ENCODE measurements around the gene KRTAP9-3. TPM values are rescaled to one million over a fixed set of nuclear protein-coding genes. Genes with fewer than 3 reads are reported as not detected.
"Not testable (repeated sequence)": the region's sequence is repeated elsewhere in the genome, so short reads cannot be mapped to it uniquely, and the experiment has no call there.

KRTAP9-3 gene
- total RNA-seq (not detected), polyA plus RNA-seq (not detected), total RNA-seq (not detected)

- CTCF ChIA-PET, H3K27ac Mint-ChIP-seq, H3K36me3 Mint-ChIP-seq: not testable (repeated sequence)
Measured at GRCh38 chr17:41232399-41233105, at the start of gene KRTAP9-3. KRTAP9-3 (plus strand) TSS chr17:41232449; CDS start chr17:41232502, 53 bp downstream.

GRCh38 chr17:41184480-41184961, 47.7 kb upstream of the KRTAP9-3 start, which contains the start of gene KRTAP4-1:
KRTAP4-1 (minus strand) TSS chr17:41184911; CDS start chr17:41184854, 57 bp downstream.
- peaks cover 0 to 8% (median 4%) of the 10 kb centered on the region in 5 donors for H3K27me3 Mint-ChIP-seq
- ChIA-PET POLR2A (interaction anchor here (0.6 to 0.7 kb wide), 2 partner anchors 13 to 19 kb away, joined by 3 to 5 read pairs; no protein-coding TSS in a partner anchor), CTCF (no interaction called here)

More at GRCh38 chr17:41232399-41233105, at the start of gene KRTAP9-3:
- H3K9me3 Mint-ChIP-seq; H3K4me3 ChIP-seq (ENCODE audit: low read length); POLR2A ChIA-PET; H3K36me3 ChIP-seq (ENCODE audit: control insufficient read depth in 2 of 3, insufficient read depth in 3 of 3, low read length in 3 of 3); H3K4me1 ChIP-seq (ENCODE audit: control insufficient read depth in 2 of 2, insufficient read depth in 2 of 2, low read length in 2 of 2); intact Hi-C loops (cut with micrococcal nuclease); H3K27me3 ChIP-seq (ENCODE audit: control insufficient read depth in 2 of 2, insufficient read depth in 2 of 2, low read length in 2 of 2); H3K27ac ChIP-seq (ENCODE audit: low read depth, low read length); H3K9me3 ChIP-seq (ENCODE audit: control insufficient read depth in 2 of 3, low read length in 3 of 3); H3K4me3 Mint-ChIP-seq; ATAC-seq; DNase-seq: not testable (repeated sequence)
- Mint-ChIP-seq H3K27me3 (peaks cover 0 to 27% (median 11%) of the 10 kb centered on the region in 5 donors), H3K4me1 (peaks cover 0 to 15% (median 9%) of the 10 kb centered on the region in 7 donors)

GRCh38 chr17:41185001-41185400, 47.2 kb upstream of the KRTAP9-3 start:
- no peak for DNase-seq
- no peaks in the 10 kb centered on the region for H3K36me3 ChIP-seq (ENCODE audit: control insufficient read depth in 2 of 3, insufficient read depth in 3 of 3, low read length in 3 of 3)
- ATAC-seq = no peak
- intact Hi-C loops (cut with micrococcal nuclease) = no loop called here
- Mint-ChIP-seq H3K4me3 (no peak overlapping the region), H3K36me3 (peaks cover 0 to 5% (median 0%) of the 10 kb centered on the region in 5 donors), H3K9me3 (peaks cover 0 to 3% (median 0%) of the 10 kb centered on the region in 11 donors), H3K4me1 (no peaks in the 10 kb centered on the region), H3K27me3 (peaks cover 0 to 10% (median 4%) of the 10 kb centered on the region in 5 donors), H3K27ac (no peak overlapping the region)
- no peaks in the 10 kb centered on the region for H3K9me3 ChIP-seq (ENCODE audit: control insufficient read depth in 2 of 3, low read length in 3 of 3)
- POLR2A ChIA-PET = interaction anchor here (0.7 kb wide), 1 partner anchor 13 kb away, joined by 3 read pairs; no protein-coding TSS in a partner anchor
- H3K4me3 ChIP-seq (ENCODE audit: low read length) = no peak overlapping the region
- H3K4me1 ChIP-seq (ENCODE audit: control insufficient read depth in 2 of 2, insufficient read depth in 2 of 2, low read length in 2 of 2) = no peaks in the 10 kb centered on the region
- CTCF ChIA-PET = no interaction called here
- no peak overlapping the region for H3K27ac ChIP-seq (ENCODE audit: low read depth, low read length)
- H3K27me3 ChIP-seq (ENCODE audit: control insufficient read depth in 2 of 2, insufficient read depth in 2 of 2, low read length in 2 of 2) = no peaks in the 10 kb centered on the region

More at GRCh38 chr17:41184480-41184961, 47.7 kb upstream of the KRTAP9-3 start, which contains the start of gene KRTAP4-1:
- no peak for DNase-seq
- no peak for ATAC-seq
- H3K4me3 Mint-ChIP-seq = no peak within 1 kb of the TSS
- no peaks in the 10 kb centered on the region for H3K36me3 ChIP-seq (ENCODE audit: control insufficient read depth in 2 of 3, insufficient read depth in 3 of 3, low read length in 3 of 3)
- peaks cover 0 to 3% (median 0%) of the 10 kb centered on the region in 11 donors for H3K9me3 Mint-ChIP-seq
- H3K27me3 ChIP-seq (ENCODE audit: control insufficient read depth in 2 of 2, insufficient read depth in 2 of 2, low read length in 2 of 2) = no peaks in the 10 kb centered on the region
- H3K4me3 ChIP-seq (ENCODE audit: low read length) = no peak within 1 kb of the TSS
- H3K36me3 Mint-ChIP-seq = peaks cover 0 to 5% (median 0%) of the 10 kb centered on the region in 5 donors
- H3K4me1 ChIP-seq (ENCODE audit: control insufficient read depth in 2 of 2, insufficient read depth in 2 of 2, low read length in 2 of 2) = no peaks in the 10 kb centered on the region
- H3K27ac Mint-ChIP-seq = no peak within 1 kb of the TSS
- intact Hi-C loops (cut with micrococcal nuclease) = no loop called here
- H3K4me1 Mint-ChIP-seq = no peaks in the 10 kb centered on the region
- no peaks in the 10 kb centered on the region for H3K9me3 ChIP-seq (ENCODE audit: control insufficient read depth in 2 of 3, low read length in 3 of 3)
- H3K27ac ChIP-seq (ENCODE audit: low read depth, low read length) = no peak within 1 kb of the TSS

- no peaks in the 10 kb centered on the region for H3K4me1 Mint-ChIP-seq
- CTCF ChIA-PET = no interaction called here
- Histone ChIP-seq H3K9me3 (ENCODE audit: control insufficient read depth in 2 of 3, low read length in 3 of 3) (no peaks in the 10 kb centered on the region), H3K27ac (ENCODE audit: low read depth, low read length) (no peak overlapping the region), H3K4me1 (ENCODE audit: control insufficient read depth in 2 of 2, insufficient read depth in 2 of 2, low read length in 2 of 2) (no peaks in the 10 kb centered on the region), H3K36me3 (ENCODE audit: control insufficient read depth in 2 of 3, insufficient read depth in 3 of 3, low read length in 3 of 3) (no peaks in the 10 kb centered on the region), H3K4me3 (ENCODE audit: low read length) (no peak overlapping the region), H3K27me3 (ENCODE audit: control insufficient read depth in 2 of 2, insufficient read depth in 2 of 2, low read length in 2 of 2) (no peaks in the 10 kb centered on the region)
- H3K9me3 Mint-ChIP-seq = peaks cover 0 to 3% (median 0%) of the 10 kb centered on the region in 11 donors
- POLR2A ChIA-PET = interaction anchor here (1.0 kb wide), 1 partner anchor 8 kb away, joined by 3 read pairs; no protein-coding TSS in a partner anchor
- H3K27me3 Mint-ChIP-seq = peaks cover 0 to 17% (median 4%) of the 10 kb centered on the region in 5 donors
- intact Hi-C loops (cut with micrococcal nuclease) = no loop called here
- no peak overlapping the region for H3K4me3 Mint-ChIP-seq
- DNase-seq = no peak
- no peak overlapping the region for H3K27ac Mint-ChIP-seq
- ATAC-seq = no peak
- peaks cover 0 to 5% (median 0%) of the 10 kb centered on the region in 5 donors for H3K36me3 Mint-ChIP-seq
Measured at GRCh38 chr17:41186872-41187271, 45.4 kb upstream of the KRTAP9-3 start.

GRCh38 chr17:41189837-41190318, 42.4 kb upstream of the KRTAP9-3 start, which contains the start of gene KRTAP9-1:
KRTAP9-1 (plus strand) TSS chr17:41189887; CDS start chr17:41189887, 0 bp downstream.
- H3K27me3 ChIP-seq (ENCODE audit: control insufficient read depth in 2 of 2, insufficient read depth in 2 of 2, low read length in 2 of 2); ATAC-seq; H3K4me3 ChIP-seq (ENCODE audit: low read length); H3K36me3 ChIP-seq (ENCODE audit: control insufficient read depth in 2 of 3, insufficient read depth in 3 of 3, low read length in 3 of 3); H3K36me3 Mint-ChIP-seq; intact Hi-C loops (cut with micrococcal nuclease); DNase-seq; H3K27ac ChIP-seq (ENCODE audit: low read depth, low read length); H3K4me1 ChIP-seq (ENCODE audit: control insufficient read depth in 2 of 2, insufficient read depth in 2 of 2, low read length in 2 of 2); POLR2A ChIA-PET; H3K4me3 Mint-ChIP-seq; H3K9me3 ChIP-seq (ENCODE audit: control insufficient read depth in 2 of 3, low read length in 3 of 3); H3K4me1 Mint-ChIP-seq; H3K9me3 Mint-ChIP-seq: not testable (repeated sequence)
- Mint-ChIP-seq H3K27me3 (peaks cover 0 to 17% (median 4%) of the 10 kb centered on the region in 5 donors), H3K27ac (peak within 1 kb of the TSS in 1 of 9 donors; percentile 37)
- CTCF ChIA-PET = interaction anchor here (0.7 kb wide), 1 partner anchor 94 kb away, joined by 6 read pairs; no protein-coding TSS in a partner anchor

- Histone ChIP-seq H3K4me1 (ENCODE audit: control insufficient read depth in 2 of 2, insufficient read depth in 2 of 2, low read length in 2 of 2) (no peaks in the 10 kb centered on the region), H3K27me3 (ENCODE audit: control insufficient read depth in 2 of 2, insufficient read depth in 2 of 2, low read length in 2 of 2) (no peaks in the 10 kb centered on the region), H3K4me3 (ENCODE audit: low read length) (no peak overlapping the region), H3K9me3 (ENCODE audit: control insufficient read depth in 2 of 3, low read length in 3 of 3) (no peaks in the 10 kb centered on the region), H3K36me3 (ENCODE audit: control insufficient read depth in 2 of 3, insufficient read depth in 3 of 3, low read length in 3 of 3) (no peaks in the 10 kb centered on the region), H3K27ac (ENCODE audit: low read depth, low read length) (no peak overlapping the region)
- CTCF ChIA-PET = interaction anchor here (0.7 kb wide), 1 partner anchor 95 kb away, joined by 6 read pairs; no protein-coding TSS in a partner anchor
- peaks cover 0 to 3% (median 0%) of the 10 kb centered on the region in 11 donors for H3K9me3 Mint-ChIP-seq
- H3K4me3 Mint-ChIP-seq = no peak overlapping the region
- no peaks in the 10 kb centered on the region for H3K4me1 Mint-ChIP-seq
- H3K27me3 Mint-ChIP-seq = peaks cover 0 to 17% (median 4%) of the 10 kb centered on the region in 5 donors
- H3K27ac Mint-ChIP-seq = peak overlapping the region in 1 of 9 donors; percentile 37
- no peak for ATAC-seq
- no peak for DNase-seq
- intact Hi-C loops (cut with micrococcal nuclease) = no loop called here
- peaks cover 0 to 3% (median 0%) of the 10 kb centered on the region in 5 donors for H3K36me3 Mint-ChIP-seq
- POLR2A ChIA-PET = no interaction called here
Measured at GRCh38 chr17:41190328-41190727, 41.9 kb upstream of the KRTAP9-3 start.

Data from naive thymus-derived CD4-positive, alpha-beta T cell (primary cell).